Measurements from ENCODE around the gene PLCL2.

The PLCL2 gene

GRCh38 chr3:16884748-16885592, at the start of gene PLCL2:
PLCL2 (plus strand) TSS chr3:16884955; CDS start chr3:16885040, 85 bp downstream.
- DNase-seq (ENCODE audit: low spot score) (peak; percentile 61), FAIRE-seq (no peak)

- DNase-seq (ENCODE audit: low spot score) (no peak), FAIRE-seq (no peak)
Measured at GRCh38 chr3:16836505-16837237, 48.1 kb upstream of the PLCL2 start.

- DNase-seq (ENCODE audit: low spot score): no peak
Measured at GRCh38 chr3:16837602-16838001, 47.2 kb upstream of the PLCL2 start.

GRCh38 chr3:16838561-16838960, 46.2 kb upstream of the PLCL2 start:
- FAIRE-seq (no peak), DNase-seq (ENCODE audit: low spot score) (no peak)

More at GRCh38 chr3:16837602-16838001, 47.2 kb upstream of the PLCL2 start:
- no peak for FAIRE-seq

GRCh38 chr3:16839271-16840100, 45.3 kb upstream of the PLCL2 start:
- no peak for DNase-seq (ENCODE audit: low spot score)

GRCh38 chr3:16840101-16840424, 44.7 kb upstream of the PLCL2 start:
- FAIRE-seq: no peak
- no peak for DNase-seq (ENCODE audit: low spot score)

More at GRCh38 chr3:16839271-16840100, 45.3 kb upstream of the PLCL2 start:
- no peak for FAIRE-seq

- DNase-seq (ENCODE audit: low spot score) (no peak), FAIRE-seq (no peak)
Measured at GRCh38 chr3:16841041-16841753, 43.6 kb upstream of the PLCL2 start.

- DNase-seq (ENCODE audit: low spot score) (no peak), FAIRE-seq (no peak)
Measured at GRCh38 chr3:16841904-16842271, 42.9 kb upstream of the PLCL2 start.

- no peak for DNase-seq (ENCODE audit: low spot score)
- FAIRE-seq: no peak
Measured at GRCh38 chr3:16842272-16843270, 42.2 kb upstream of the PLCL2 start.

GRCh38 chr3:16844222-16844621, 40.5 kb upstream of the PLCL2 start:
- FAIRE-seq (no peak), DNase-seq (ENCODE audit: low spot score) (no peak)

- FAIRE-seq (no peak), DNase-seq (ENCODE audit: low spot score) (no peak)
Measured at GRCh38 chr3:16844791-16845190, 40.0 kb upstream of the PLCL2 start.

- DNase-seq (ENCODE audit: low spot score) (no peak), FAIRE-seq (no peak)
Measured at GRCh38 chr3:16846373-16847080, 38.2 kb upstream of the PLCL2 start.

GRCh38 chr3:16848007-16848406, 36.7 kb upstream of the PLCL2 start:
- no peak for DNase-seq (ENCODE audit: low spot score)
- peak; percentile 90 for FAIRE-seq

- DNase-seq (ENCODE audit: low spot score): no peak
- no peak for FAIRE-seq
Measured at GRCh38 chr3:16849229-16849628, 35.5 kb upstream of the PLCL2 start.

GRCh38 chr3:16849795-16850194, 35.0 kb upstream of the PLCL2 start:
- DNase-seq (ENCODE audit: low spot score) (no peak), FAIRE-seq (no peak)

- DNase-seq (ENCODE audit: low spot score) (no peak), FAIRE-seq (no peak)
Measured at GRCh38 chr3:16855497-16855896, 29.3 kb upstream of the PLCL2 start.

- DNase-seq (ENCODE audit: low spot score): no peak
Measured at GRCh38 chr3:16860234-16860633, 24.5 kb upstream of the PLCL2 start.

GRCh38 chr3:16861432-16861831, 23.3 kb upstream of the PLCL2 start:
- DNase-seq (ENCODE audit: low spot score) (no peak), FAIRE-seq (no peak)

More at GRCh38 chr3:16860234-16860633, 24.5 kb upstream of the PLCL2 start:
- FAIRE-seq: no peak

- DNase-seq (ENCODE audit: low spot score) (peak; percentile 29), FAIRE-seq (no peak)
Measured at GRCh38 chr3:16864610-16865313, 20.0 kb upstream of the PLCL2 start.
